GM15510 (cell line): ENCODE results near the gene CATSPERB.

ENCODE experiments used
- POLR2A ChIP-seq: IDR thresholded peaks from 3 replicates; pipeline ENCODE4 v1.6.1; 2011; ENCODE audit warnings: borderline replicate concordance; ENCODE audit not compliant: insufficient read length; ENCODE audit errors: extremely low read depth

CATSPERB gene

GRCh38 chr14:91742621-91743304, 10.9 kb upstream of the CATSPERB start:
- TF ChIP-seq POLR2A: no peak

GRCh38 chr14:91737619-91738018, 5.7 kb upstream of the CATSPERB start:
- no peak for TF ChIP-seq POLR2A

GRCh38 chr14:91732859-91733477, 1.1 kb upstream of the CATSPERB start:
- no peak for TF ChIP-seq POLR2A

- no peak for TF ChIP-seq POLR2A
These were observed 553 bp upstream of the CATSPERB start for GRCh38 chr14:91732439-91732838.

- no peak for TF ChIP-seq POLR2A
These were observed 868 bp downstream of the CATSPERB start for GRCh38 chr14:91731018-91731417.

- no peak for TF ChIP-seq POLR2A
These were observed 2.1 kb downstream of the CATSPERB start for GRCh38 chr14:91729756-91730155.

- no peak for TF ChIP-seq POLR2A
These were observed 3.2 kb downstream of the CATSPERB start for GRCh38 chr14:91728616-91729183.

- TF ChIP-seq POLR2A: no peak
These were observed 4.8 kb downstream of the CATSPERB start for GRCh38 chr14:91727121-91727520.

- no peak for TF ChIP-seq POLR2A
These were observed 8.4 kb downstream of the CATSPERB start for GRCh38 chr14:91723501-91723900.

- no peak for TF ChIP-seq POLR2A
These were observed 9.5 kb downstream of the CATSPERB start for GRCh38 chr14:91722386-91722785.

GRCh38 chr14:91719839-91720238, 12.0 kb downstream of the CATSPERB start:
- no peak for TF ChIP-seq POLR2A

- no peak for TF ChIP-seq POLR2A
These were observed 14.9 kb downstream of the CATSPERB start for GRCh38 chr14:91716999-91717398.

GRCh38 chr14:91714805-91715204, 17.1 kb downstream of the CATSPERB start:
- TF ChIP-seq POLR2A: no peak

GRCh38 chr14:91708795-91709194, 23.1 kb downstream of the CATSPERB start:
- no peak for TF ChIP-seq POLR2A

GRCh38 chr14:91706996-91707395, 24.9 kb downstream of the CATSPERB start:
- TF ChIP-seq POLR2A: no peak

- no peak for TF ChIP-seq POLR2A
These were observed 37.2 kb downstream of the CATSPERB start for GRCh38 chr14:91694643-91695042.
